ENCODE data around the gene SNED1. TPM values are rescaled to one million over a fixed set of nuclear protein-coding genes. Genes with fewer than 3 reads are reported as not detected.

SNED1 gene
- total and polyA plus RNA-seq, 9 of the 15 experiments (the other 6 are each of a cell fraction or from before 2014, with no cell fraction given), result 0.03 to 0.07 (median 0.05) TPM; not detected in 5

DNA sequence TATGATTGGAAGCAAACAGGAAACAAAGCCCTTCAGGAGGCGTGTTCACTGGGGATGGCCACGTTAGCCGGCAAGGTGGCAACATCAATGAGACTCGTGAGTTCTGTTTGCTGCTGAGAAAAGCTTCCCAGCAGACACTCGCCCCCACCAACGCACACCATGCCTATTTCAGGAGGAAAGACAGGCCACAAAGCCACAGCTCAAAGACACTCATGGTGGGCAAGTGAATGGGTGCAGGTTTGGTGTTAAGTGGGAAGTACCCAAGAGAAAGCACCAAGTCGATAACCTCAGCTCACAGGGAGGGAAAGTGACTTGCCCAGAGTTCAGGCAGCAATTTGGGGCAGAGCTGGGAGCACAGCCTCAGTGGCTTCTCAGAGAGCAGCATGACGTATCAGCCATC lies 114.2 kb downstream of the SNED1 start (continued):
- TF ChIP-seq, protein P1, sequence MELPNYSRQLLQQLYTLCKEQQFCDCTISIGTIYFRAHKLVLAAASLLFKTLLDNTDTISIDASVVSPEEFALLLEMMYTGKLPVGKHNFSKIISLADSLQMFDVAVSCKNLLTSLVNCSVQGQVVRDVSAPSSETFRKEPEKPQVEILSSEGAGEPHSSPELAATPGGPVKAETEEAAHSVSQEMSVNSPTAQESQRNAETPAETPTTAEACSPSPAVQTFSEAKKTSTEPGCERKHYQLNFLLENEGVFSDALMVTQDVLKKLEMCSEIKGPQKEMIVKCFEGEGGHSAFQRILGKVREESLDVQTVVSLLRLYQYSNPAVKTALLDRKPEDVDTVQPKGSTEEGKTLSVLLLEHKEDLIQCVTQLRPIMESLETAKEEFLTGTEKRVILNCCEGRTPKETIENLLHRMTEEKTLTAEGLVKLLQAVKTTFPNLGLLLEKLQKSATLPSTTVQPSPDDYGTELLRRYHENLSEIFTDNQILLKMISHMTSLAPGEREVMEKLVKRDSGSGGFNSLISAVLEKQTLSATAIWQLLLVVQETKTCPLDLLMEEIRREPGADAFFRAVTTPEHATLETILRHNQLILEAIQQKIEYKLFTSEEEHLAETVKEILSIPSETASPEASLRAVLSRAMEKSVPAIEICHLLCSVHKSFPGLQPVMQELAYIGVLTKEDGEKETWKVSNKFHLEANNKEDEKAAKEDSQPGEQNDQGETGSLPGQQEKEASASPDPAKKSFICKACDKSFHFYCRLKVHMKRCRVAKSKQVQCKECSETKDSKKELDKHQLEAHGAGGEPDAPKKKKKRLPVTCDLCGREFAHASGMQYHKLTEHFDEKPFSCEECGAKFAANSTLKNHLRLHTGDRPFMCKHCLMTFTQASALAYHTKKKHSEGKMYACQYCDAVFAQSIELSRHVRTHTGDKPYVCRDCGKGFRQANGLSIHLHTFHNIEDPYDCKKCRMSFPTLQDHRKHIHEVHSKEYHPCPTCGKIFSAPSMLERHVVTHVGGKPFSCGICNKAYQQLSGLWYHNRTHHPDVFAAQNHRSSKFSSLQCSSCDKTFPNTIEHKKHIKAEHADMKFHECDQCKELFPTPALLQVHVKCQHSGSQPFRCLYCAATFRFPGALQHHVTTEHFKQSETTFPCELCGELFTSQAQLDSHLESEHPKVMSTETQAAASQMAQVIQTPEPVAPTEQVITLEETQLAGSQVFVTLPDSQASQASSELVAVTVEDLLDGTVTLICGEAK (IDR thresholded peaks at IDR 0.05), result no peak
- TF ChIP-seq, protein P1 (CRISPR knock-in tag; IDR thresholded peaks at IDR 0.05), result no peak
- no peak for TF ChIP-seq PCBP1 (IDR thresholded peaks at IDR 0.05; ENCODE audit: low read depth, low read length, poor library complexity, severe bottlenecking)
- TF ChIP-seq, protein P2, sequence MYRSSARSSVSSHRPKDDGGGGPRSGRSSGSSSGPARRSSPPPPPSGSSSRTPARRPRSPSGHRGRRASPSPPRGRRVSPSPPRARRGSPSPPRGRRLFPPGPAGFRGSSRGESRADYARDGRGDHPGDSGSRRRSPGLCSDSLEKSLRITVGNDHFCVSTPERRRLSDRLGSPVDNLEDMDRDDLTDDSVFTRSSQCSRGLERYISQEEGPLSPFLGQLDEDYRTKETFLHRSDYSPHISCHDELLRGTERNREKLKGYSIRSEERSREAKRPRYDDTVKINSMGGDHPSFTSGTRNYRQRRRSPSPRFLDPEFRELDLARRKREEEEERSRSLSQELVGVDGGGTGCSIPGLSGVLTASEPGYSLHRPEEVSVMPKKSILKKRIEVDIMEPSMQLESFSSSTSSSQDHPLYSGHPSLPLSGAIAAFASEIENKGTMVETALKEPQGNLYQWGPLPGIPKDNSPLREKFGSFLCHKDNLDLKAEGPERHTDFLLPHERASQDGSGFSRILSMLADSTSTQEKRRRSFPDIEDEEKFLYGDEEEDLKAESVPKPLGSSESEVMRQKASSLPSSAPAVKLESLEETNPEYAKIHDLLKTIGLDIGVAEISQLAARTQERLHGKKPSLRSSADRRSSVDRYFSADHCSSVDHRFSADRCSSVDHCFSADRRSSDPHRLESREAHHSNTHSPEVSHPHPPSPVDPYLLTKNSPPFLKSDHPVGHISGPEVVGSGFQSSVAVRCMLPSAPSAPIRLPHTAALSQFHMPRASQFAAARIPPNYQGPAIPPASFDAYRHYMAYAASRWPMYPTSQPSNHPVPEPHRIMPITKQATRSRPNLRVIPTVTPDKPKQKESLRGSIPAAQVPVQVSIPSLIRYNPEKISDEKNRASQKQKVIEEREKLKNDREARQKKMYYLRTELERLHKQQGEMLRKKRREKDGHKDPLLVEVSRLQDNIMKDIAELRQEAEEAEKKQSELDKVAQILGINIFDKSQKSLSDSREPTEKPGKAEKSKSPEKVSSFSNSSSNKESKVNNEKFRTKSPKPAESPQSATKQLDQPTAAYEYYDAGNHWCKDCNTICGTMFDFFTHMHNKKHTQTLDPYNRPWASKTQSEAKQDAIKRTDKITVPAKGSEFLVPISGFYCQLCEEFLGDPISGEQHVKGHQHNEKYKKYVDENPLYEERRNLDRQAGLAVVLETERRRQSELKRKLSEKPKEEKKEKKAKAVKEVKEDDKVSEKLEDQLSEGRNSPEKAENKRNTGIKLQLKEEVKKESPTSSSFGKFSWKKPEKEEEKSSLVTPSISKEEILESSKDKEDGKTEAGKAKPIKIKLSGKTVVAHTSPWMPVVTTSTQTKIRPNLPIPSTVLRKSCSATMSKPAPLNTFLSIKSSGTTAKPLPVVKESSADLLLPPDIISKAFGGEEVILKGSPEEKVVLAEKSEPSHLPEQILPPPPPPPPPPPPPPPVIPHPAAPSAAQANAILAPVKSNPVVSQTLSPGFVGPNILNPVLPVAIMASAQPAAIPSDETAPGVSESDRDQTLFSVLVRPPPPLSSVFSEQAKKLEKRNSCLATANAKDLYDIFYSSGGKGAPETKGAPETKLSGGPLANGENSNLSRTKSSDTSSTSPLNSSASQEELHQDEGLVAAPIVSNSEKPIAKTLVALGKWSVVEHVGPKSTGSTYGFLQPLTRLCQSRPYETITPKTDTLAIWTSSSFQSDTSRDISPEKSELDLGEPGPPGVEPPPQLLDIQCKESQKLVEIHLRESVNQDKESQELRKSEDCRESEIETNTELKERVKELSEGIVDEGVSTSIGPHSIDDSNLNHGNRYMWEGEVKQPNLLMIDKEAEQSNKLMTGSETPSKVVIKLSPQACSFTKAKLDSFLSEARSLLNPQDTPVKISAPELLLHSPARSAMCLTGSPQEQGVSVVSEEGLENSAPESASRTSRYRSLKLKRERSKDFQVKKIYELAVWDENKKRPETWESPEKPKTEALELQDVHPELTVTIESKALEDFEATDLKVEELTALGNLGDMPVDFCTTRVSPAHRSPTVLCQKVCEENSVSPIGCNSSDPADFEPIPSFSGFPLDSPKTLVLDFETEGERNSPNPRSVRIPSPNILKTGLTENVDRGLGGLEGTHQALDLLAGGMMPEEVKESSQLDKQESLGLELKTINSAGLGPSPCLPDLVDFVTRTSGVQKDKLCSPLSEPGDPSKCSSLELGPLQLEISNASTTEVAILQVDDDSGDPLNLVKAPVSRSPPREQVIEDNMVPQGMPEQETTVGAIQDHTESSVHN (IDR thresholded peaks at IDR 0.05; ENCODE audit: borderline replicate concordance in 1 of 2, low read depth in 1 of 2), result no peak
